Gastrocnemius medialis (tissue), 4 donors: ENCODE data around the gene CPPED1.

Experiments
- CTCF ChIP-seq, 5 experiments: fragments of 450-650 bp in 3 of 5; fragments of 200-600 bp in 2 of 5; sonication (generic) in 2 of 5; IDR thresholded peaks in 4 of 5; conservative IDR thresholded peaks in 1 of 5; 1 replicate in 4 of 5; 2 replicates in 1 of 5; pipeline ENCODE4 v1.5.1; 2016 to 2019; ENCODE audit warnings: antibody characterized with exemption in 5 of 5, mild to moderate bottlenecking in 3 of 5, moderate library complexity in 3 of 5
- POLR2A ChIP-seq, 2 donors: fragments of 450-650 bp; IDR thresholded peaks; one replicate each; pipeline ENCODE4 v1.6.1; 2017; ENCODE audit warnings: antibody characterized with exemption in 2 of 2, mild to moderate bottlenecking in 2 of 2, moderate library complexity in 2 of 2

GRCh38 chr16:12618515-12618914 is 185.2 kb downstream of the CPPED1 start:
- TF ChIP-seq CTCF (IDR thresholded peaks at IDR 0.05 in 4 of 5, conservative IDR thresholded peaks at IDR 0.05 in 1 of 5) (no peak), POLR2A (IDR thresholded peaks at IDR 0.05) (no peak)
